AG04449 (cell line): ENCODE results near the gene LIG1.

Source experiments
- CTCF ChIA-PET: fragments of 350-600 bp; formaldehyde crosslinking; extraction: SDS; loops from one replicate; lab custom pipeline; 2021; ENCODE audit warnings: antibody characterized with exemption; lab: Yijun Ruan, JAX
- POLR2A ChIA-PET: fragments of 400-600, 350-600 bp; formaldehyde crosslinking; extraction: SDS; loops from one replicate; lab custom pipeline; 2020; ENCODE audit warnings: antibody characterized with exemption, inconsistent platforms; lab: Yijun Ruan, JAX
- DNase-seq: peaks from one replicate; pipeline ENCODE4 v3.0.0-alpha.2; 2010; ENCODE audit warnings: low read depth, low spot score
- H3K4me3 ChIP-seq: 2 replicates; pipeline ENCODE4 v1.5.1; 2011; ENCODE audit warnings: low read depth, mild to moderate bottlenecking, control low read depth, low read length
- CTCF ChIP-seq: IDR thresholded peaks from one replicate; pipeline ENCODE4 v1.5.1; 2011; ENCODE audit warnings: mild to moderate bottlenecking, moderate library complexity, low read length, control low read depth, inconsistent platforms; ENCODE audit not compliant: insufficient read depth; ENCODE audit errors: missing control alignments

Gene LIG1

GRCh38 chr19:48117515-48118130 lies 52.5 kb downstream of the LIG1 start:
- POLR2A ChIA-PET: no interaction called here
- DNase-seq: no peak
- TF ChIP-seq CTCF: no peak
- CTCF ChIA-PET: interaction anchor here (1.3 to 4.4 kb wide), 2 partner anchors 8 to 10 kb away, joined by 3 to 44 read pairs; partner anchors contain the start of gene PLA2G4C
- no peak overlapping the region for H3K4me3 ChIP-seq

- CTCF ChIA-PET: interaction anchor here (0.7 to 13.8 kb wide), 2 partner anchors 10 to 40 kb away, joined by 3 to 196 read pairs; no protein-coding TSS in a partner anchor
- POLR2A ChIA-PET: no interaction called here
- no peak for DNase-seq
- TF ChIP-seq CTCF: no peak
- H3K4me3 ChIP-seq: no peak overlapping the region
These were observed 56.8 kb downstream of the LIG1 start for GRCh38 chr19:48113190-48113917.

- no peak overlapping the region for H3K4me3 ChIP-seq
- no peak for DNase-seq
- TF ChIP-seq CTCF: no peak
- POLR2A ChIA-PET: interaction anchor here (0.6 to 1.6 kb wide), 5 partner anchors 8 to 93 kb away, joined by 3 to 5 read pairs (median 4); no protein-coding TSS in a partner anchor
- CTCF ChIA-PET: interaction anchor here (1.6 to 13.8 kb wide), 8 partner anchors 9 to 148 kb away, joined by 4 to 196 read pairs (median 26); no protein-coding TSS in a partner anchor
These were observed 58.9 kb downstream of the LIG1 start for GRCh38 chr19:48111280-48111679.

- ChIA-PET CTCF (interaction anchor here (0.9 to 13.8 kb wide), 11 partner anchors 9 to 150 kb away, joined by 3 to 196 read pairs (median 7); no protein-coding TSS in a partner anchor), POLR2A (interaction anchor here (0.7 to 1.6 kb wide), 4 partner anchors 9 to 93 kb away, joined by 3 to 5 read pairs (median 4); no protein-coding TSS in a partner anchor)
These were observed 59.7 kb downstream of the LIG1 start, which contains the start of gene PLA2G4C for GRCh38 chr19:48110350-48110966. Gene PLA2G4C, minus strand, starts transcription at chr19:48110817. Its CDS starts 4,288 bp downstream, at chr19:48106529.

GRCh38 chr19:48108997-48109782 lies 61.0 kb downstream of the LIG1 start:
- no peak overlapping the region for H3K4me3 ChIP-seq
- ChIA-PET CTCF (interaction anchor here (1.4 to 13.8 kb wide), 10 partner anchors 7 to 151 kb away, joined by 4 to 196 read pairs (median 26); no protein-coding TSS in a partner anchor), POLR2A (interaction anchor here (1.6 kb wide), 1 partner anchor 95 kb away, joined by 4 read pairs; no protein-coding TSS in a partner anchor)
- DNase-seq: no peak
- TF ChIP-seq CTCF: no peak

More at GRCh38 chr19:48110350-48110966, 59.7 kb downstream of the LIG1 start, which contains the start of gene PLA2G4C:
- no peak for TF ChIP-seq CTCF
- peak within 1 kb of the TSS; percentile 69 for H3K4me3 ChIP-seq
- peak; percentile 70 for DNase-seq
